Esophagus (tissue), 2 donors: Measurements from ENCODE around the gene TUBB4A. TPM values are rescaled to one million over a fixed set of nuclear protein-coding genes. Genes with fewer than 3 reads are reported as not detected.

ENCODE experiments used
- H3K27ac ChIP-seq, 2 donors: one replicate each; pipeline ENCODE4 v1.5.1; 2013; ENCODE audit warnings: low read depth in 2 of 2, mild to moderate bottlenecking in 2 of 2, inconsistent platforms in 1 of 2, low read length in 1 of 2, moderate library complexity in 1 of 2
- H3K27me3 ChIP-seq, 2 donors: one replicate each; pipeline ENCODE4 v1.6.1; 2013; ENCODE audit warnings: low read length in 2 of 2, control low read depth in 1 of 2, mild to moderate bottlenecking in 1 of 2; ENCODE audit not compliant: insufficient read depth in 2 of 2, control insufficient read depth in 1 of 2
- H3K36me3 ChIP-seq, 2 donors: one replicate each; pipeline ENCODE4 v1.6.1; 2013; ENCODE audit warnings: low read length in 1 of 2; ENCODE audit not compliant: control insufficient read depth in 2 of 2, insufficient read depth in 2 of 2
- H3K4me1 ChIP-seq, 2 donors: one replicate each; pipeline ENCODE4 v1.6.1; 2013; ENCODE audit warnings: low read length in 1 of 2; ENCODE audit not compliant: control insufficient read depth in 2 of 2, insufficient read depth in 2 of 2
- H3K4me3 ChIP-seq, 2 donors: one replicate each; pipeline ENCODE4 v1.5.1; 2013; ENCODE audit warnings: low read length in 2 of 2, mild to moderate bottlenecking in 2 of 2, low read depth in 1 of 2, moderate library complexity in 1 of 2
- H3K9me3 ChIP-seq, 2 donors: one replicate each; pipeline ENCODE4 v1.6.1; 2013; ENCODE audit warnings: mild to moderate bottlenecking in 2 of 2, low read depth in 1 of 2, low read length in 1 of 2, moderate library complexity in 1 of 2; ENCODE audit not compliant: control insufficient read depth in 2 of 2, insufficient read depth in 1 of 2
- WGBS, 2 donors: extraction: QIAGEN DNeasy Blood & Tissue Kit; methylation state at CpG; one replicate each; pipeline ENCODE4 v1.1.7; 2013; 5-methylcytosine and 5-hydroxymethylcytosine counted together
- polyA plus RNA-seq, 2 donors: library from polyadenylated mRNA; stranded (reverse); fragments of 200-250 nt; gene quantifications; one replicate each; pipeline ENCODE4 v1.2.3, GENCODE V29; 2013
- donor health status: healthy with polysubstance abuse.
- donor health status: Bipolar disorder and iron deficiency.

Gene TUBB4A
- polyA plus RNA-seq, 2 donors = 0.06 to 0.16 TPM

- no peaks in the 10 kb centered on the region for H3K36me3 ChIP-seq
- H3K27me3 ChIP-seq = peaks cover 0 to 4% of the 10 kb centered on the region in 2 donors
- H3K9me3 ChIP-seq = no peaks in the 10 kb centered on the region
- H3K4me1 ChIP-seq = peaks cover 0 to 8% of the 10 kb centered on the region in 2 donors
- peak overlapping the region in 1 of 2 donors; percentile 22 for H3K4me3 ChIP-seq
- whole genome bisulfite sequencing, 2 donors = 57 to 64% methylated on average over 17 of the region's 17 CpGs
- H3K27ac ChIP-seq = no peak overlapping the region
These were observed 2.9 kb downstream of the TUBB4A start for GRCh38 chr19:6499052-6499790.

GRCh38 chr19:6498294-6499036, 3.6 kb downstream of the TUBB4A start:
- 57 to 68% methylated on average over 7 of the region's 7 CpGs for WGBS, 2 donors
- peaks cover 0 to 8% of the 10 kb centered on the region in 2 donors for H3K4me1 ChIP-seq
- no peaks in the 10 kb centered on the region for H3K36me3 ChIP-seq
- H3K4me3 ChIP-seq = no peak overlapping the region
- H3K9me3 ChIP-seq = no peaks in the 10 kb centered on the region
- peaks cover 0 to 4% of the 10 kb centered on the region in 2 donors for H3K27me3 ChIP-seq
- H3K27ac ChIP-seq = no peak overlapping the region

GRCh38 chr19:6495947-6496346, 6.2 kb downstream of the TUBB4A start:
- Histone ChIP-seq H3K36me3 (no peaks in the 10 kb centered on the region), H3K27me3 (no peaks in the 10 kb centered on the region), H3K27ac (no peak overlapping the region), H3K4me1 (peaks cover 0 to 2% of the 10 kb centered on the region in 2 donors), H3K9me3 (peaks cover 0 to 3% of the 10 kb centered on the region in 2 donors), H3K4me3 (no peak overlapping the region)
- WGBS, 2 donors = 94 to 95% methylated on average over 19 of the region's 19 CpGs

- no peaks in the 10 kb centered on the region for H3K27me3 ChIP-seq
- H3K4me3 ChIP-seq = no peak overlapping the region
- no peak overlapping the region for H3K27ac ChIP-seq
- H3K9me3 ChIP-seq = peaks cover 0 to 3% of the 10 kb centered on the region in 2 donors
- WGBS, 2 donors = 79 to 84% methylated on average over 8 of the region's 8 CpGs
- H3K36me3 ChIP-seq = no peaks in the 10 kb centered on the region
- peaks cover 0 to 2% of the 10 kb centered on the region in 2 donors for H3K4me1 ChIP-seq
These were observed 7.6 kb downstream of the TUBB4A start for GRCh38 chr19:6494438-6495036.

GRCh38 chr19:6491802-6492592, 10.1 kb downstream of the TUBB4A start:
- H3K27me3 ChIP-seq = no peaks in the 10 kb centered on the region
- H3K27ac ChIP-seq = no peak overlapping the region
- no peaks in the 10 kb centered on the region for H3K36me3 ChIP-seq
- WGBS, 2 donors = 85 to 87% methylated on average over 4 of the region's 4 CpGs
- H3K4me3 ChIP-seq = no peak overlapping the region
- H3K9me3 ChIP-seq = peaks cover 0 to 3% of the 10 kb centered on the region in 2 donors
- no peaks in the 10 kb centered on the region for H3K4me1 ChIP-seq

GRCh38 chr19:6490134-6490533, 12.0 kb downstream of the TUBB4A start:
- WGBS, 2 donors = 60 to 72% methylated on average over 2 of the region's 2 CpGs
- Histone ChIP-seq H3K4me3 (no peak overlapping the region), H3K4me1 (no peaks in the 10 kb centered on the region), H3K27ac (no peak overlapping the region), H3K9me3 (peaks cover 0 to 3% of the 10 kb centered on the region in 2 donors), H3K36me3 (no peaks in the 10 kb centered on the region), H3K27me3 (no peaks in the 10 kb centered on the region)

GRCh38 chr19:6489278-6490061, 12.6 kb downstream of the TUBB4A start:
- Histone ChIP-seq H3K27ac (no peak overlapping the region), H3K9me3 (peaks cover 0 to 3% of the 10 kb centered on the region in 2 donors), H3K4me3 (no peak overlapping the region), H3K36me3 (no peaks in the 10 kb centered on the region), H3K27me3 (no peaks in the 10 kb centered on the region), H3K4me1 (no peaks in the 10 kb centered on the region)
- 42 to 45% methylated on average over 15 of the region's 15 CpGs for WGBS, 2 donors

GRCh38 chr19:6484831-6485230, 17.3 kb downstream of the TUBB4A start:
- WGBS, 2 donors = 86 to 90% methylated on average over 7 of the region's 7 CpGs
- H3K4me3 ChIP-seq = no peak overlapping the region

More at GRCh38 chr19:6484831-6485230, 17.3 kb downstream of the TUBB4A start:
- H3K27me3 ChIP-seq = no peaks in the 10 kb centered on the region
- no peaks in the 10 kb centered on the region for H3K9me3 ChIP-seq
- no peaks in the 10 kb centered on the region for H3K36me3 ChIP-seq
- H3K4me1 ChIP-seq = peaks cover 0 to 5% of the 10 kb centered on the region in 2 donors
- no peak overlapping the region for H3K27ac ChIP-seq
